Activated CD8-positive, alpha-beta memory T cell treated with anti-CD3 and anti-CD28 coated beads, Interleukin-2, amount 50 U/mL, for 4 hours (primary cell): Measurements from ENCODE around the gene NBR1.
"Not testable (repeated sequence)": the region's sequence is repeated elsewhere in the genome, so short reads cannot be mapped to it uniquely, and the experiment has no call there.

Experiments
- DNase-seq: peaks from one replicate; pipeline ENCODE4 v3.0.0-alpha.2; 2020

Gene NBR1

DNA sequence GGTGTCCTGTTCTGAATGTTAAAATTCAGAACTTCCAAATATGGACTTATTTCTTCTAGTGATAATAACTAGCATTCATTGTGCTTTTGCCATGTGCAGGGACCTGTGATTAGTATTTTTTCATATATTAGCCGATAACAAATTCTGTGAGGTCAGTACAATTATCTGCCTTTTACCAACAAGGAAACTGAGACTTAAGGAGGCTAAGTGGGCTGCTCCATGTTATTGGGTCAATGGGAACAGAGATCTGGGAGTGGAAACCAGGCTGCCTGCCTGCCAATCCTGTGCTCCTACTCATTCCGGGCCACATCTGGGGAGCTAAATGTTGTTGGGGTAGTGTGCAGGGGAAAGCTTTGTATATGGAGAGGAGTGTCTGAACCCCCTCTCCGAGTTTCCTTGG lies 44.3 kb downstream of the NBR1 start:
- DNase-seq = no peak

- no peak for DNase-seq
Observed at GRCh38 chr17:43216369-43216761, 45.4 kb downstream of the NBR1 start.

DNA sequence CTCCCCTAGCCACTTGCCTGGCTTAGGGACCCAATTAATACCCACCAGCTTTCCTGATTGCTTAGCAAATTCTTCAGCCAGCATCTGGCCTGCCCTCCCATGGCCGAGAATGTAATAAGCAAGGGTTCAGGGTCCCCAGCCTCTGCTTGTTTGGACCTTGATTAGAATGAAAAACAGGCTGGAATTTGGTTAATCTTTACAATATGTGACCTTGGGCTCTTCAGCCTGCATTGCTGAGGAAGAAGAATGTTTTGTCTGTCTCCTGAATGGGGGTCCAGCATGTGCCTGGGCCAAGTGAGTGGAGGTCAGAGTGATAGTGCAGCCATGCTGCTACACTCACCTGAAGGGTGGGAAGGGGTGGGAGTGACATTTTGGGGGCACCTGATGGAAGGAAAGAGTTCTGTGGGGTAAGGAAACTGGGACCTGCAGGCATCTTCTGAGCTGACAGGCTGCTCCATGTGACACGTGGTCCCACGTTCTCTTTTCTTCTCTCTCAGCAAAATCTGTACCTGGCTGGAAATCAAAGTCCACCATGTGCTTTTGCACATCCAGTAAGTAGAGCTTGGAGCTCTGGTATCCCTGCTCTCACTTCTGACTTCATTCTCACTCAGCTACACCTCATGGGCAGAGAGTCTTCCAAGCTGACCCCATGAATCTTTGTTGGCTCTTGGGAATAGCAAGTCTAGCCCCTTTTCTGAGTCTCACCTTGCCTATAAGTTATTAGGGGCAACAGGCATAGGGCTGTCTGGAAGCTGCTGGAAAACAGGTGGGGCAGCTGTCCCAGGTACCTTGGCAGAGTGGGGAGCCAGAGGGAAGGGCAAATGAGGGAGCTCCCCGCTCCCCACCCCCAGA lies 46.0 kb downstream of the NBR1 start:
- DNase-seq = no peak

- peak; percentile 31 for DNase-seq
Observed at GRCh38 chr17:43217614-43218087, 46.6 kb downstream of the NBR1 start.

DNA sequence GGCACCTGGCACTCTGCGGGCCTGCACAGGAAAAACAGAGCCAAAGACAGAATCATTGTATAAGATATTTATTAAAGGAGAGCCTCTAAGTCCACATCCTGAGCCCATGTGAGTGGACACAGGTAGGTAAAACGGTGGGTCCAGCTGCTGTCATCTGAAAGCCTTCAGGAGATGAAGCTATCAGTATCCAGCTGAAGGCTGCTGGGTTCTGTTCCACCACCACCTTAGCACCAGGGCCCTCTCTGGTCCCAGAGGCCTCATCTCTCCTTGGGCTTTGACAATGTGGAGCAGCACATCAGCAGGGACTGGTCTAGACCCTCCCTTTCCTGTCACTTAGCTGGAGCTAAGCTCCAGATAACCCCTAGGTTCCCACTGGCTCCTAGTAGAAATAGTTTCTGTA lies 48.0 kb downstream of the NBR1 start:
- DNase-seq = no peak

DNA sequence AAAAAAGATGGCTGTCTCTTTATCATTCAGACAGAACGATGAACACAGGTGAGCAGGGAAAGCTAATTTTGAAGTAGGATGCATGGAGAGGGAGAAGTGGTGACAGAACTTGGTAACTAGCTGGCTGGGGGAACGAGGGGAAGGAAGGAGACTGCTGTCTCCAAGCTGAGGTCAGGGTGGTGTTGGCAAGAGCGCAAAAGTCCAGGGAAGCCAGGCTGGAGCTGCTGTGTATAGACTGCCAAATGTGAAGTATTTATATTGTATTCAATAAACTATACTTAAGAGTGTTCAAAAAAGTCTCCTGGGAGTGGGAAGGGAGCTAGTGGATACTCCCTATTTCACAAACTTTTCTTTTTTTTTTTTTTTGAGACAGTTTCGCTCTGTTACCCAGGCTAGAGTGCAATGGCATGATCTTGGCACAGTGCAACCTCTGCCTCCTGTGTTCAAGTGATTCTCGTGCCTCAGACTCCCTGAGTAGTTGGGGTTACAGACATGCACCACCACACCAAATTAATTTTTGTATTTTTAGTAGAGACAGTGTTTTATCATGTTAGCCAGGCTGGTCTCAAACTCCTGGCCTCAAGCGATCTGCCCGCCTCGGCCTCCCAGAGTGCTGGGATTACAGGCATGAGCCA lies 48.8 kb downstream of the NBR1 start:
- DNase-seq = no peak

- DNase-seq = no peak
Observed at GRCh38 chr17:43220511-43221125, 49.6 kb downstream of the NBR1 start.

- no peak for DNase-seq
Observed at GRCh38 chr17:43224146-43224705, 53.2 kb downstream of the NBR1 start.

DNA sequence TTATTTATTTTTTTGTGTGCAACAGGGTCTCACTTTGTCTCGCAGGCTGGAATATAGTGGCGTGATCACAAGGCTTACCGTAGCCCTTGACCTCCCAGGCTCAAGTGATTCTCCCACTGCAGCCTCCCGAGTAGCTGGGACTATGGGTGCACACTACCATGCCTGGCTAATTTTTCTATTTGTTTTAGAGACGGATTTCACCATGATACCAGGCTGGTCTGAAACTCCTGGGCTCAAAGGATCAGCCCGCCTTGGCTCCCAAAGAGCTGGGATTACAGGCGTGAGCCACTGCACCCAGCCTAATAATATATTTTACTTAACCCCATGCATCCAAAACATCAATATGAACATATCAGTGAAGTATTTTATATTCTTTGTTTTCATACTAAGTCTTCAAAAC lies 55.4 kb downstream of the NBR1 start:
- no peak for DNase-seq

- DNase-seq = not testable (repeated sequence)
Observed at GRCh38 chr17:43228020-43228782, 57.2 kb downstream of the NBR1 start, which contains the start of gene CCDC200. TSS of gene CCDC200 (minus strand) at chr17:43228623. CDS start at chr17:43228554, 69 bp downstream.

DNA sequence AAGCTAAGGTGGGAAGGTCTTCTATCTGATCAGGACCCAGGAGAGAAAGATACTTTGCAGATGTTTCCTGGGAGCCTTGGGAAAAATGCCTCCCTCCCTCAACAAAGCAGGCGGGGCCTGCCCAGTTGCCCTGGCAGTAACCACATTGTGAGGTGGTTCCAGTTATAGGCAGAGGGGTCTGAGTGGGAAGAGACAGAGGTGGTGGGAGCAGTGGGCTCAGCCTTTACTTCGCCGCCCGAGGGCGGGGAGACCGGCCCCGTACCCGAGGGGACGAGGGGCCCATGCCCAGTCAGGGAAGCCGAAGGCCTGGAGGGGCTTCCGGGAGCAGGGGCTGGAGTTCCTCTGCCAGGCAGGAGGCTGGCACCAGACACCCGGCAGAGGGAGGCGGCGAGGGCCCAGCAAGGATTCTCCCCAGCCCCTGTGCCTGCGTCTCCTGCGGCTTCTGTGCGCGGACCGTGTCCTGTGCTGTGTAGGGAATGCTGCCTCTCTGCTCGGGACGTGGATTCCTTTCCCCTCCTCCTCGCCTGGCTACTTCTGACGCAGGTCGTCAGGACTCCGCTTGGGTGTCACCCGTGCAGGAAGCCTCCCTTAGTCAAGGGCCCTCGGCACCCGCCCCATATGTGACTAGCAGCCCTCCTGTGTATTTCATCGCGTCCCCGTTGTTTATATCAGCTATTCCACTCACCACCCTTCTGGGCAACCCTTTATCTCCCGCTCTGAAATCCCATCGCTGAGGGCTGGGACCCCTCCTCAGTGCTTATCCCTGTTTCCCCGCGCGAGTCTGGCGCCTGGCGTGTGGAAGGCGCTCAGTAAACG lies 60.4 kb downstream of the NBR1 start:
- not testable (repeated sequence) for DNase-seq

GRCh38 chr17:43232021-43232699 lies 61.1 kb downstream of the NBR1 start:
- not testable (repeated sequence) for DNase-seq

DNA sequence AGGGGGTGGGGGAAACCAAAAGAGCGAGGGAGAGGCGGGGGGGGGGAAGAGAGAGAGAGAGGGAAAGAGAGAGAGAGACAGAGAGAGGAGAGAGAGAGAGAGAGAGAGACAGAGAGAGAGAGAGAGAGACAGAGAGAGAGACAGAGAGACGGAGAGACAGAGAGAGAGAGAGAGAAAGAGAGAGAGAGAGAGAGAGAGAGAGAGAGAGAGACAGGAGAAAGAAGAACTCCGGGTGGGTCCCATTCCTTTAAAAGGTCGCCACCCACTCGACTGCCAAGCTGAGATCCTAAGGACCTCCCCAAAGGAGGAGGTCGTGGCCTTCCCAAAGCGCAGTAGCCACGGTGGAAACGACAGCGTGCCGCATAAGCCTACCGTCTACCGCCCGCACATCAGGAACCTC lies 62.2 kb downstream of the NBR1 start:
- not testable (repeated sequence) for DNase-seq

DNA sequence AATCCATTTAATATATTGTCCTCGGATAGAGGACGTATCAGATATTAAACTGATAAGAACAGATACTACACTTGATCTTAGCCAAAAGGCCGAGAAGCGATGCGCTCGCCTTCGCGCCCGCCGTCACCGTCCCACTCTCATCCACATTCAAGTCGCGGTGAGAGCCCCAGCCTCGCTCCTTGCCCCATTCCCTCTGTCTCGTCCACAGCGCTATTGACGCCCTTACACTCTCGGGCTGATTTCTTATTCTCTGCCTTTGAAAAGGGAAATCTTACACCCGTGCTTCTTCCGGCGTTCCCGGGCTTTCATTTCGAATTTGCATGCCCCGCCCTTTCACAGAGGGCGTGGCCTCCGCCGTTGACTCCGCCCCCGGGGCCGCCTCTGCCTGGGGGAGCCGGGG lies 62.9 kb downstream of the NBR1 start, which contains the start of gene RNU2-1:
TSS of gene RNU2-1 (minus strand) at position 101 of the 400 bp plus-strand sequence.
- not testable (repeated sequence) for DNase-seq

DNA sequence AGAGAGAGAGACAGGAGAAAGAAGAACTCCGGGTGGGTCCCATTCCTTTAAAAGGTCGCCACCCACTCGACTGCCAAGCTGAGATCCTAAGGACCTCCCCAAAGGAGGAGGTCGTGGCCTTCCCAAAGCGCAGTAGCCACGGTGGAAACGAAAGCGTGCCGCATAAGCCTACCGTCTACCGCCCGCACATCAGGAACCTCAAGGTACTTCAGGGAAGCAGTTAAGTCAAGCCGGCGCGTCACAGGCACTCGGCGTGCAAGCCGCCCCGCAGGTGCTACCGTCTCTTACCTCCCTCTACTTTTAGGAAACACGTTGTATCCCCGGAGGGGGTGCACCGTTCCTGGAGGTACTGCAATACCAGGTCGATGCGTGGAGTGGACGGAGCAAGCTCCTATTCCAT lies 68.6 kb downstream of the NBR1 start:
- DNase-seq = not testable (repeated sequence)

- DNase-seq = not testable (repeated sequence)
Observed at GRCh38 chr17:43240596-43241352, 69.8 kb downstream of the NBR1 start.

DNA sequence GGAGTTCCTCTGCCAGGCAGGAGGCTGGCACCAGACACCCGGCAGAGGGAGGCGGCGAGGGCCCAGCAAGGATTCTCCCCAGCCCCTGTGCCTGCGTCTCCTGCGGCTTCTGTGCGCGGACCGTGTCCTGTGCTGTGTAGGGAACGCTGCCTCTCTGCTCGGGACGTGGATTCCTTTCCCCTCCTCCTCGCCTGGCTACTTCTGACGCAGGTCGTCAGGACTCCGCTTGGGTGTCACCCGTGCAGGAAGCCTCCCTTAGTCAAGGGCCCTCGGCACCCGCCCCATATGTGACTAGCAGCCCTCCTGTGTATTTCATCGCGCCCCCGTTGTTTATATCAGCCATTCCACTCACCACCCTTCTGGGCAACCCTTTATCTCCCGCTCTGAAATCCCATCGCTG lies 75.4 kb downstream of the NBR1 start:
- not testable (repeated sequence) for DNase-seq
